GM18508 (cell line): Measurements from ENCODE around the gene FANCL.
"Not testable (repeated sequence)": the region's sequence is repeated elsewhere in the genome, so short reads cannot be mapped to it uniquely, and the experiment has no call there.

Experiments
- ATAC-seq: cut with Tn5 transposase; IDR thresholded peaks from one replicate; pipeline ENCODE4 v1.9.1; 2021; ENCODE audit warnings: moderate number of reproducible peaks; ENCODE audit not compliant: insufficient read depth, unreplicated experiment

FANCL gene

GRCh38 chr2:58155160-58155778 is 85.9 kb downstream of the FANCL start:
- no peak for ATAC-seq

- ATAC-seq: no peak
These were observed 94.4 kb downstream of the FANCL start for GRCh38 chr2:58146707-58147106.

- ATAC-seq: not testable (repeated sequence)
These were observed 95.4 kb downstream of the FANCL start for GRCh38 chr2:58145769-58146168.

GRCh38 chr2:58140508-58141072 is 100.5 kb downstream of the FANCL start:
- ATAC-seq: no peak

- no peak for ATAC-seq
These were observed 102.6 kb downstream of the FANCL start for GRCh38 chr2:58138396-58139030.

GRCh38 chr2:58137856-58138255 is 103.3 kb downstream of the FANCL start:
- ATAC-seq: no peak

GRCh38 chr2:58137221-58137620 is 103.9 kb downstream of the FANCL start:
- ATAC-seq: no peak

- ATAC-seq: no peak
These were observed 105.3 kb downstream of the FANCL start for GRCh38 chr2:58135861-58136260.

- no peak for ATAC-seq
These were observed 107.7 kb downstream of the FANCL start for GRCh38 chr2:58133395-58133794.

- ATAC-seq: no peak
These were observed 109.7 kb downstream of the FANCL start for GRCh38 chr2:58131191-58132011.

GRCh38 chr2:58130238-58130637 is 110.9 kb downstream of the FANCL start:
- ATAC-seq: no peak

GRCh38 chr2:58127111-58127510 is 114.0 kb downstream of the FANCL start:
- no peak for ATAC-seq

GRCh38 chr2:58122540-58122939 is 118.6 kb downstream of the FANCL start:
- ATAC-seq: no peak

- no peak for ATAC-seq
These were observed 119.1 kb downstream of the FANCL start for GRCh38 chr2:58122040-58122439.

- no peak for ATAC-seq
These were observed 120.4 kb downstream of the FANCL start for GRCh38 chr2:58120626-58121229.

- not testable (repeated sequence) for ATAC-seq
These were observed 127.6 kb downstream of the FANCL start for GRCh38 chr2:58113563-58113962.

- ATAC-seq: no peak
These were observed 130.4 kb downstream of the FANCL start for GRCh38 chr2:58110765-58111164.

- no peak for ATAC-seq
These were observed 131.6 kb downstream of the FANCL start for GRCh38 chr2:58109481-58109880.
